ENCODE data around the gene KLHL3.

The KLHL3 gene

GRCh38 chr5:137642091-137642490 is 93.8 kb downstream of the KLHL3 start:
- no peak for DNase-seq (ENCODE audit: low read depth)
- no peak for TF ChIP-seq CTCF (conservative IDR thresholded peaks at IDR 0.05; ENCODE audit: control insufficient read depth, insufficient read depth, low read depth, low read length)
- no peak overlapping the region for H3K4me3 ChIP-seq (ENCODE audit: control insufficient read depth, low read depth, low read length)

GRCh38 chr5:137641148-137641547 is 94.7 kb downstream of the KLHL3 start:
- DNase-seq (ENCODE audit: low read depth): peak; percentile 33
- TF ChIP-seq CTCF (conservative IDR thresholded peaks at IDR 0.05; ENCODE audit: control insufficient read depth, insufficient read depth, low read depth, low read length): no peak
- H3K4me3 ChIP-seq (ENCODE audit: control insufficient read depth, low read depth, low read length): no peak overlapping the region

- no peak overlapping the region for H3K4me3 ChIP-seq (ENCODE audit: control insufficient read depth, low read depth, low read length)
- TF ChIP-seq CTCF (conservative IDR thresholded peaks at IDR 0.05; ENCODE audit: control insufficient read depth, insufficient read depth, low read depth, low read length): no peak
- DNase-seq (ENCODE audit: low read depth): no peak
Observed at GRCh38 chr5:137639645-137640044, 96.2 kb downstream of the KLHL3 start.

GRCh38 chr5:137638841-137639240 is 97.0 kb downstream of the KLHL3 start:
- H3K4me3 ChIP-seq (ENCODE audit: control insufficient read depth, low read depth, low read length): no peak overlapping the region
- TF ChIP-seq CTCF (conservative IDR thresholded peaks at IDR 0.05; ENCODE audit: control insufficient read depth, insufficient read depth, low read depth, low read length): no peak
- no peak for DNase-seq (ENCODE audit: low read depth)

- no peak for DNase-seq (ENCODE audit: low read depth)
- no peak overlapping the region for H3K4me3 ChIP-seq (ENCODE audit: control insufficient read depth, low read depth, low read length)
- no peak for TF ChIP-seq CTCF (conservative IDR thresholded peaks at IDR 0.05; ENCODE audit: control insufficient read depth, insufficient read depth, low read depth, low read length)
Observed at GRCh38 chr5:137636830-137637714, 98.8 kb downstream of the KLHL3 start.

GRCh38 chr5:137636099-137636498 is 99.8 kb downstream of the KLHL3 start:
- TF ChIP-seq CTCF (conservative IDR thresholded peaks at IDR 0.05; ENCODE audit: control insufficient read depth, insufficient read depth, low read depth, low read length): no peak
- no peak overlapping the region for H3K4me3 ChIP-seq (ENCODE audit: control insufficient read depth, low read depth, low read length)
- no peak for DNase-seq (ENCODE audit: low read depth)

Data from fibroblast of mammary gland (primary cell).